HG02943 (cell line): Measurements from ENCODE around the gene SWT1.
"Not testable (repeated sequence)": the region's sequence is repeated elsewhere in the genome, so short reads cannot be mapped to it uniquely, and the experiment has no call there.

Experiments
- ATAC-seq: cut with Tn5 transposase; IDR thresholded peaks from one replicate; pipeline ENCODE4 v1.9.1; 2021; ENCODE audit warnings: mild to moderate bottlenecking, low read depth, moderate library complexity; ENCODE audit not compliant: unreplicated experiment

The SWT1 gene

DNA sequence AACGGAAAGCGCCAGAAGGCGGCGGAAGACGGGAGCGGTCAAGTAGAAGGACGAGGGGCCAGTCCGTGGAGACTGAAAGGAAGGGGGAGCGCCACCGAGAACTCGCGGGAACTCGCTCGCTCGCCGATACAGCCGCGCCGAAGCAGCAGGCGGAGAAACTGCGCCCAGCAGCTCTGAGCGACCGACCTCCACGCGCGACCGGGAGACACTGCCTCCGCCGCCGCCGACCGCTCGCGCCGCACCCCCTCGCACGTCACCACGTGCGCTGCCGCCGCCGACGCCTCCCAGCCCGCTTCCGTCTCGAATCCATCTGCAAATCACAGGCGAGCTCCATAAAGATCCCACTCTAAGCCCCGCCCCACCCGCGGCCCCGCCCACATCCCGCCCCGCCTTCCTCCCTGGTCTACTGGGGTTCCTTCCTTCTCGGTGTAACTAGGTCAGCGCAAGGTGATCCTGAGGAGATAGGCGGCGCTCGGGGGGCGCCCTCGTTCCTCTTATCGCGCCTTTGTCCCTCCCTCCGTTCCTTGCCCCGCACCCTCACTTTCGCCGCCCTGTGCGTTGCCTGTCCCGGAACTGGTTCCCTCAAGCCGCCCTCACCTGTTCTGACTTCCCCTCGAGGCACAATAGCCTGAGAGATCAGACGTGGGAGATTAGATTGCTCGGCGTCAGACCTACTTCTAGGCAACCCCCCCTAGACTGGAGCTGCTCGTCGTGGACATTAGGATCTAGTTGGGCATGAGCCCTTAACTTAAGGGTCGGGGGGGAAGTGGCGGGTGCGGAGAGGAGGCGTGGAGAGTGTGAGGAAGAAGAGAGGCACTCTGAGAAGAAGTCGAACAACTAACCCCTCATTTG, 160.3 kb downstream of the SWT1 start, which contains the start of gene IVNS1ABP:
TSS of gene IVNS1ABP (minus strand) at position 210 of the 852 bp plus-strand sequence. CDS start 7,750 bp downstream, outside the sequence.
- ATAC-seq, result peak; percentile 71

DNA sequence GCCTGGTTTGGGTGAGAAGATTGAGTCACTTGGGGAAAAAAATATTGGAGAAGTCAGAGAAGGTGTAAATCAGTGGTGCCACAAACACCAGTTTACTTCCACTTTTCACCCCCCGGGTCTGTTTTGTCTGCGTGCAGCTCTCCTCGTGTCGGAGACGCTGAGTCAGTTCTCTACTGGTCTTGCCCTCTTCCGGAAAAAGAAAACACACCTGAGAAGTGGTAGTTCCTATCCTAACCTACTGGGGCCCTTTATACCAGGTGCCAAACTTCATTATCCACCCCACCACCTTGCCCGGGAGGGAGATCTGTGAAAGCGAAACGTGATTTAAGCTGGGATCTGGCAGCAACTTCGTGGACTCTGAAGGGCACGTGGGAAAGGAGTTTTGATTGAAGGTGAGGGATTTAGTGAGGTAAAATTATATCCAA, 160.9 kb downstream of the SWT1 start:
- peak; percentile 27 for ATAC-seq

DNA sequence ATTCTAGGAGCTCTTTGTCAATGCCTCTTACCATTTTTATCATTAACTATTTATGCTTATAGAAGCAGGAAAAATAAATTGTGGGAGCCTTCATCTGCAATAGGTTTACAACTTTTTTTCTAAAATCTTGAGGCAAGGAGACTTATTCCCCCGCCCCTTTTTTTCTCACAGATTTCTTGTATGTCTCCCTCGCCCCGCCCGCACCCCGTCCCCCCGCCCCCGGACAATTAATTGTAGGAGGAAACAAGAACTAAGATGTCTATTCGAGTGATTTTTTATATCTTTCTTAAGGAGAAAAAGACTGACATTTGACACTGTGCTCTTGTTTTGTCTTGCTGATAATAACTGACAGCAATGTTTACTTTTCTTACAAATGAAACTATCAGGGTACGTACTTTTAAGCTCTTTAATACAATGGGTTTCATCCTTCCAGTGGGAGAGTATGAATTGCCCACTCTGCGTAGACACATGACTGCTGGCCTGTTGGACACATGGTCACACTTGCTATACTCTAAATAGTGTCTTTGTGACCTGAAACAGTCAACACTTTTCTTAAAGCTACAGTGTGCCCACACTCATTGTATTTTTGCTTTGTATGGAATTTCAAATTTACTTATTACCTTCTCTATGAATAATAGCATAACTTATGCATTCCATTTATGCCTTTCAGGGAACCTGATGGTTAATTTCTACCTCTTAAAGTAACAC, 161.6 kb downstream of the SWT1 start:
- ATAC-seq, result no peak

DNA sequence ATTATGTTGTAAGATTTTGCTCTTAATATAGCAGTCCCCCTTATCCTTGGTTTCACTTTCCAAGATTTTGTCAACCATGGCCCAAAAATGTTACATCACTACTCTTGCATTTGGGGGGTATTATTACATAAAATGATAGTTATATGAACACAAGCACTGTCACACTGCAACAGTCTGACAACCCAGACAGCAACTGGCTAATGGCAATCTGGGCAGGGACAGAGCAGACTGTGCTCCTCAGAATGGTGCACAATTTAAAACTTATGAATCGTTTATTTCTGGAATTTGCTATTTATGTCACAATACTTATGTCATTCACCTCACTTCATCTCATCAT, 162.1 kb downstream of the SWT1 start:
- no peak for ATAC-seq

DNA sequence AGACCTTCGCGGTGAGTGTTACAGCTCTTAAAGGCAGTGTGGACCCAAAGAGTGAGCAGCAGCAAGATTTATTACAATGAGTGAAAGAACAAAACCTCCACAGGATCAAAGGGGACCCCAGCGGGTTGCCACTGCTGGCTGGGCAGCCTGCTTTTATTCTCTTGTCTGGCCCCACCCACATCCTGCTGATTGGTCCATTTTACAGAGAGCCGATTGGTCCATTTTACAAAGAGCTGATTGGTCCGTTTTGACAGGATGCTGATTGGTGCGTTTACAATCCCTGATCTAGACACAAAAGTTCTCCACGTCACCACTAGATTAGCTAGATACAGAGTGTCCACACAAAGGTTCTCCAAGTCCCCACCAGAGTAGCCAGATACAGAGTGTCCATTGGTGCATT, 164.1 kb downstream of the SWT1 start:
- ATAC-seq, result not testable (repeated sequence)

DNA sequence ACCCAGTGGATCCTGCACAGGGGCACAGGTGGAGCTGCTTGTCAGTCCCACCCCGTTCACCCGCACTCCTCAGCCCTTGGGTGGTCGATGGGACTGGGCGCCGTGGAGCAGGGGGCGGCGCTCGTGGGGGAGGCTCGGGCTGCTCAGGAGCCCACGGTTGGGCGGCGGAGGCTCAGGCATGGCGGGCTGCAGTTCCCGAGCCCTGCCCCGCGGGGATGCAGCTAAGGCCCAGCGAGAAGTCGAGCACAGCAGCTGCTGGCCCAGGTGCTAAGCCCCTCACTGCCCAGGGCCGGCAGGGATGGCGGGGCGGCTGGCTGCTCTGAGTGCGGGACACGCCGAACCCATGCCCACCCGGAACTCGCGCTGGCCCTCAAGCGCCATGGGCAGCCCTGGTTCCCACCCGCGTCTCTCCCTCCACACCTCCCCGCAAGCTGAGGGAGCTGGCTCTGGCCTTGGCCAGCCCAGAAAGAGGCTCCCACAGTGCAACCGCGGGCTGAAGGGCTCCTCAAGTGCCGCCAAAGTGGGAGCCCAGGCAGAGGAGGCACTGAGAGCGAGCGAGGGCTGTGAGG, 164.8 kb downstream of the SWT1 start:
- ATAC-seq, result not testable (repeated sequence)

DNA sequence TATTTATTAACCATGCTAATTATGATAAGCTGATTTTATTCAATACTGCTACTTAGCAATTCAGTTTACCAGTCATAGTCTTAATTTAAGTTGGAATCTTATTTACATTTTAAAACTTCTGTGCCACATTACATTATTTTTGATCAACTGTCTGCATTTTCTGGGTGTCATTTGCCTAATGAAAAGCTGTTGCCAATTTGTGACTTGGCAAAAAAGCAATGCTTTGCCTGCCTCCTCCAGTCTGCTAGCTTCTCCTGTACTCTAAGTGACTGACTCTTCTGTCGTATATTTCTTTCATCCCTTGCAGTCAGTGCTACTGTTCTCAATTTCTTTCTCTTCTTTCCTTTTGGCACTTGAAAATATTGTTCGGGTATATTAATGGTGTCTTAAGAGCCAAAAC, 165.7 kb downstream of the SWT1 start:
- ATAC-seq, result no peak

DNA sequence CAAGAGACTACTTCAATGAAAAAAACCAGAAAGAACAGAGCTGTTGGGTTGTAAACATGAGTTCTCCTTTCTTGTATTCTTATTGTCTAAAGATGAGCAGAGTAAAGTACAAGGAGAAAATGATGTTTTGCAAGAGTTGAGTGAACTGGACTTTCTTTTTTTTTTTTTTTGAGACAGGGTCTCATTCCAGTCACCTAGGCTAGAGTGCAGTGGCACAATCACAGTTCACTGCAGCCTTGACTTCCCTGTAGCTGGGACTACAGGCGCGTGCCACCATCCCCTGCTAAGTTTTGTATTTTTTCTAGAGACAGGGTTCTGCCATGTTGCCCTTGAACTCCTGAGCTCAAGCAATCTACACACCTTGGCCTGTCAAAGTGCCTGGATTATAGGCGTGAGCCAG, 167.2 kb downstream of the SWT1 start:
- ATAC-seq, result no peak

DNA sequence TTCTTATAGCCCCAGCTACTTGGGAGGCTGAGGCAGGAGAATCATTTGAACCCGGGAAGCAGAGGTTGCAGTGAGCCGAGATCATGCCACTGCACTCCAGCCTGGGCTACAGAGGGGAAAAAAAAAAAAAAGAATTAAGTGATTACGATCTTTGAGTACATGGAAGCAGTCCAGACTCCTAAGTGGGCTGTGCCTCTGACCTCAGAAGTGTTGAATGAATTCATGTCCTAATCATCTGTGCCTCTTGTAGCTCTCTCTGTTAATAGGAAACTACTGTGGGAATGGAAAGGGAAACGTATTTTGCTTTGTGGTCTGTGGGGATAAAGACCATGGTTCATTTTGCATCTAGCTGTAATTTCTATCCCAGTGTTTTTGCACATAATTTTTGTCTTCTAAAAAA, 168.4 kb downstream of the SWT1 start:
- no peak for ATAC-seq

DNA sequence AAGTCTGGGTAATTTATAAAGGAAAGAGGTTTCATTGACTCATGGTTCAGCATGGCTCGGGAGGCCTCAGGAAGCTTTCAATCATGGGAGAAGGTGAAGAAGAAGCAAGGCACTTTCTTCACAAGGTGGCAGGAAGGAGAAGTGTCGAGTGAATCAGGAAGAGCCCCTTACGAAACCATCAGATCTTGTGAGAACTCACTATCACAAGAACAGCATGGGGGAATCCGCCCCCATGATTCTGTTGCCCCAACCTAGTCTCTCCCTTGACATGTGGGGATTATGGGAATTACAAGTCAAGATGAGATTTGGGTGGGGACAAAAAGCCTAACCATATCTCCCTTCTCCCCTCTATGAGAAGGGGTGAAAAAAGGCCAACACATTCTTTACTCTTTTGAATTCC, 171.3 kb downstream of the SWT1 start:
- no peak for ATAC-seq

DNA sequence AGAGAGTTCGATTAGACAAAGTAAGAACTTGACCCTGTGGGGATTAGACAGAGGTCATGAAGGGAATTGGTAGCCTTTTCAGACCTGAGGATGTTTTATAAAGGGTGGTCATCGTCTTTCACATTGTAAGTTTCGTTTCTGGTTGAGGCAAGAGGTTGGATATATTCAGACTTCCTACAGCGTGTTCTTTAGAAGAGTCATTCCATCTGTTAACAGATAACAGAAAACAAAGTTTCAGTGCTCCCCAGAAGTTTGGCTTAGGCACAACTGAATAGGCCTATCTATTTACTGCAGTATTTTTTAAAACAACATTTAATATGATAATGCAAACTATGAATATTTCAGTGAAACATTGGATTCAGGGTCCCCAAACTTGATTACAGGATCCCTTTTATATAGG, 177.2 kb downstream of the SWT1 start:
- ATAC-seq, result no peak

DNA sequence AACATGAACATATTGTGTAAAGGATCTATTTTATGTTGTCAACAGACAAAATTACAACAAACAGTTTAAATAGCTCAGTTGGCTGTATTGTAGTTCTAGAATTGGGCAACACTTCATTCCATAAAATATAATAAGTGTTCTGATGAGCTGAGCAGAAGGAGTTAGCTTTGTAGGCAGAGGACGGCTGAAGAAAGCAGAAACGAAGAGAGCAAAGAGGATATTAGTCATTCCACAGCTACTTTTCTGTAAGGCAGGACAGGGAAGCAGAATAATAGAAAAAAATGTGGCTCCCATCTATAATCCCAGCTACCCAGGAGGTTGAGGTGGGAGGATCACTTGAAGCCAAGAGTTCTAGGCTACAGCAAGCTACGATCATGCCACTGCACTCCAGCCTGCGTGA, 180.3 kb downstream of the SWT1 start:
- no peak for ATAC-seq

DNA sequence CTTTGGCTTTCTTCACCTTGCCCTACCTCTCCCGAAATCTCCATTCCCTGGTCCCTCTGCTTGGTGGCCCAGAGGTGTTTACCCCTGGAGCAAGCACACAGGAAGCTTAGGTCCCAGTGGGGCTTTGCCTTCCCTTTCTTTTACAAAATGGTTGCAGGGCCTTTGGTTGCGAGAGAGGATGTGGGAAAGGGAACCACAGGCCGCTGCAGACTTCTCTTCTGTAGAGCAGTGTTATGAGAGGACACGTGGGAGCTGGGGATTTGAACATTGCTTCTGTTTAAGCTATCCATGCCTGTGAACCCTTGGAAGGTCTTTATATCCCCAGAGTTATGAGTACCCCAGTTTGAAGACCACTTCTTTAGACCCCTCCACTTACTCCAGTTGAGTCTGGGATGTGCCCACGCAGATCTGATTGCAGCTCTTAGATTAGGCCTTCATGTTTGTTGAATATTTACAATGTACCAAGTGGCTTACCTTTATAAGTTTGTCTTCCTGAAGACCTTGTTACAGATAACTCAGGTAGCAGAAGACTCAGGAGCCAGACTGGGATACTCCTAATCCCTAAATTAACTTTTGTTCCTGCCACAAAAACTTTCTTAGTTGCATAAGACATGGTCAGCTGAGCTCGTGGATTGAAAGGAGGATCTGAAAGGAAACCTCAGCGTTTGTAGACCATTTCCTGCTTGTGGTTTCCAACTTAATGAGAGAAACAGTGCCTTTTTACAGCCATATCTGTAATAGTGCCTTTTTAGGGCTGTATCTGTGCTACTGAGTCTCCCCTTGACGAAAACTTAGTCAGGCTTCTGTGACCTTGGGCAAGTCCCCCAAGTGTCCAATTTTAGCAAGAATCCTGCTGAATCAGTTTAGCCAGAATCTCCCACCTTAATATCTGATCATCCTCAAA, 182.0 kb downstream of the SWT1 start:
- ATAC-seq, result peak; percentile 97

DNA sequence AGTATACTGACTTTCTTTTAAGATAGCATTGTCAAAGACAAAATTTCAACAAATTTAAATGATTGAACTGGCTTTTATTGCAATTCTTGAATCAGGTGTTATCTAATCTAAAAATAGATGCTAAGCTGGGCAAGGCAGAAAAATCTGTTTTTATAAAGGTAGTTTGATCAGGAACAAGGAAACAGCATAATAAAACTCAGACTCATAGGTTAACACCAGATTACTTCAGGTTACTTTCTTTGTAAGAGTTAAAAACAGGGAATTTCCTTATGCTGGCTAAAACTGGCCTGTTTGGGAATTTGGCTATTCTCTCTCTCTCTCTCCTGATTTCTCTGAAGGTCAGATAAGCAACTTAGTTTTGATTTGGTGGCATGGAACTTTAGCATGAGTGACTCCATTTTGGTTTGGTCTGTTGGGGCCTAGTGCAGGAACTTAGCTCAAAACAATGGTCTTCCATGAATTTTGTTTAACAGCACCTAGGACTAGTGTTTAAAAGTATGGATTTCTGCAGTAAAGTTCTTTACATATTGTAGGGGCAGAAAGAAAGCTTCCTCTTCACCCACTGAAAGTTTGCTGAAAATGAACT, 184.3 kb downstream of the SWT1 start:
- no peak for ATAC-seq
